22Rv1 (cell line): Measurements from ENCODE around the gene SPCS1.

Experiments
- H3K27ac ChIP-seq: fragments of 450-650 bp; 2 replicates; pipeline ENCODE4 v1.5.1; 2017
- CTCF ChIP-seq: fragments of 450-650 bp; IDR thresholded peaks from 2 replicates; pipeline ENCODE4 v1.5.1; 2017; ENCODE audit warnings: mild to moderate bottlenecking
- ZFX ChIP-seq: fragments of 450-650 bp; IDR thresholded peaks from 2 replicates; pipeline ENCODE4 v1.6.1; 2017; ENCODE audit warnings: antibody characterized with exemption, borderline replicate concordance

The SPCS1 gene

GRCh38 chr3:52707585-52707984 lies 1.7 kb downstream of the SPCS1 start:
- no peak for TF ChIP-seq ZFX
- no peak for TF ChIP-seq CTCF
- no peak overlapping the region for H3K27ac ChIP-seq

GRCh38 chr3:52710512-52710911 lies 4.6 kb downstream of the SPCS1 start:
- TF ChIP-seq ZFX (no peak), CTCF (no peak)
- peak overlapping the region; percentile 21; the same call in 1 of the 2 replicates for H3K27ac ChIP-seq

GRCh38 chr3:52712291-52713212 lies 6.6 kb downstream of the SPCS1 start:
- H3K27ac ChIP-seq: no peak overlapping the region; the same call in 1 of the 2 replicates
- TF ChIP-seq ZFX (no peak), CTCF (no peak)

GRCh38 chr3:52714335-52715302 lies 8.7 kb downstream of the SPCS1 start:
- TF ChIP-seq ZFX (no peak), CTCF (no peak)
- H3K27ac ChIP-seq: no peak overlapping the region

- no peak overlapping the region for H3K27ac ChIP-seq
- TF ChIP-seq CTCF (no peak), ZFX (no peak)
Measured at GRCh38 chr3:52715714-52716305, 9.9 kb downstream of the SPCS1 start.

- H3K27ac ChIP-seq: no peak overlapping the region
- TF ChIP-seq ZFX (no peak), CTCF (no peak)
Measured at GRCh38 chr3:52719618-52720017, 13.7 kb downstream of the SPCS1 start.
